ENCODE results near the gene TAF6.

DNA sequence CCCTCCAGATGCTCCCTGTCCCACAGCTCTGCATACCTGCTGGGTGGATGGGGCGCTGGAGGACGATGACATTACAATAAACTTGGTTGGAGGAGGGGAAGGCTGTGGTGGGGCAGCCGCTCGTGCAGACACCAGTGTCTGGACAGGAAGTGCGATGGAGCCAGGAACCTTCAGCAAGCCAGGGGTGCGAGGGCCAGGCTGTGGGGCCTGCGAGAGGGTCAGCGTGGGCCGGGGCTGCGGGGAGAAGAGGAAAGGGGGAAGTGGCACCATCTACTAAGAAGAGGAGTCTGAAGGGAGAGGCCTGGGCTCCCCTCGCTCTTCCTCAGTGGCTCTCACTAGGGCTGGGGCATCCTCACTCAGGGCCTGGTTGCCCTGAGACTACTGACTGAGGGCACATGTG, 11.3 kb downstream of the TAF6 start:
- TF ChIP-seq, protein P1, sequence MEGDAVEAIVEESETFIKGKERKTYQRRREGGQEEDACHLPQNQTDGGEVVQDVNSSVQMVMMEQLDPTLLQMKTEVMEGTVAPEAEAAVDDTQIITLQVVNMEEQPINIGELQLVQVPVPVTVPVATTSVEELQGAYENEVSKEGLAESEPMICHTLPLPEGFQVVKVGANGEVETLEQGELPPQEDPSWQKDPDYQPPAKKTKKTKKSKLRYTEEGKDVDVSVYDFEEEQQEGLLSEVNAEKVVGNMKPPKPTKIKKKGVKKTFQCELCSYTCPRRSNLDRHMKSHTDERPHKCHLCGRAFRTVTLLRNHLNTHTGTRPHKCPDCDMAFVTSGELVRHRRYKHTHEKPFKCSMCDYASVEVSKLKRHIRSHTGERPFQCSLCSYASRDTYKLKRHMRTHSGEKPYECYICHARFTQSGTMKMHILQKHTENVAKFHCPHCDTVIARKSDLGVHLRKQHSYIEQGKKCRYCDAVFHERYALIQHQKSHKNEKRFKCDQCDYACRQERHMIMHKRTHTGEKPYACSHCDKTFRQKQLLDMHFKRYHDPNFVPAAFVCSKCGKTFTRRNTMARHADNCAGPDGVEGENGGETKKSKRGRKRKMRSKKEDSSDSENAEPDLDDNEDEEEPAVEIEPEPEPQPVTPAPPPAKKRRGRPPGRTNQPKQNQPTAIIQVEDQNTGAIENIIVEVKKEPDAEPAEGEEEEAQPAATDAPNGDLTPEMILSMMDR (IDR thresholded peaks at IDR 0.05; ENCODE audit: insufficient read depth, low read length), result no peak
- TF ChIP-seq POLR2AphosphoS5 (IDR thresholded peaks at IDR 0.05; ENCODE audit: low read depth), result no peak; the same call in 1 of the 2 replicates
- TF ChIP-seq SPI1 (IDR thresholded peaks at IDR 0.05; ENCODE audit: borderline replicate concordance, low read depth), result 0 out of 2 replicates have a peak, but pooled peaks have one; percentile 5

Data from HL-60 (cell line).